ENCODE data around the gene UBE2R2. TPM values are rescaled to one million over a fixed set of nuclear protein-coding genes. Genes with fewer than 3 reads are reported as not detected.

UBE2R2 gene
- total and polyA plus RNA-seq, 2 of the 8 experiments (the other 6 are each of a cell fraction or from before 2014, with no cell fraction given): 19.4 to 42.1 TPM

DNA sequence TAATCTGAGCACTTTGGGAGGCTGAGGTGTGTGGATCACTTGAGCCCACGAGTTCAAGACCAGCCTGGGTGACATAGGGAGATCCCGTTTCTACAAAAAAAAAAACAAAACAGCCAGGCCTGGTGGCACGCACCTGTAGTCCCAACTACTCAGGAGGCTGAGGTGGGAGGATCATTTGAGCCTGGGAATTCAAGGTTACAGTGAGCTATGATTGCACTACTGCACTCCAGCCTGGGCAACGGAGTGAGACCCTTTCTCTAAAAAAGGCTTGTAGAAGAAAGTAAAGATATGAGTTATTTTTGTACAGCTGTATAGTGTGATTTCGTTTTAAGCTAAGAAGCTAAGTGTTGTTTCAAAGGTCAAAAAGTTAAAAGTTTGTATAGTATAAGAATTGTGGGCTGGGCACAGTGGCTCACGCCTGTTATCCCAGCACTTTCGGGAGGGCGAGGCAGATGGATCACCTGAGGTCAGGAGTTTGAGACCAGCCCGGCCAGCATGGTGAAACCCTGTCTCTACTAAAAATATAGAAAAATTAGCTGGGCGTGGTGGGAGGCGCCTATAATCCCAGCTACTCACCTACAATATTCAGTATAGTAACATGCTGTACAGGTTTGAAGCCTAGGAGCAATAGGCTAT lies 18.8 kb downstream of the UBE2R2 start:
- no peak for DNase-seq (ENCODE audit: low read depth in 1 of 2, low spot score in 2 of 2)

More for the DNA sequence above, 18.8 kb downstream of the UBE2R2 start:
- no peaks in the 10 kb centered on the region for H3K36me3 ChIP-seq (ENCODE audit: control insufficient read depth in 2 of 4, insufficient read depth in 4 of 4, low read length in 3 of 4)
- no peaks in the 10 kb centered on the region for H3K27me3 ChIP-seq (replicated peaks in 1 of 4; ENCODE audit: control insufficient read depth in 3 of 4, extremely low read depth in 1 of 4, insufficient read depth in 3 of 4, low read length in 3 of 4)
- no peaks in the 10 kb centered on the region for H3K9me3 ChIP-seq (ENCODE audit: insufficient read depth in 2 of 2, low read depth in 1 of 2, low read length in 1 of 2)
- no peaks in the 10 kb centered on the region for H3K4me1 ChIP-seq (replicated peaks in 1 of 4; ENCODE audit: control insufficient read depth in 3 of 4, insufficient read depth in 4 of 4, low read length in 3 of 4)
- peaks cover 4 to 6% of the 10 kb centered on the region in 2 experiments for H4K20me1 ChIP-seq (replicated peaks in 1 of 2; ENCODE audit: control insufficient read depth in 1 of 2, insufficient read depth in 2 of 2, low read length in 2 of 2)
- H3K9ac ChIP-seq (replicated peaks in 1 of 4; ENCODE audit: extremely low read depth in 1 of 4, low read depth in 3 of 4, low read length in 3 of 4): no peak overlapping the region
- H4K5ac ChIP-seq (ENCODE audit: insufficient read length, low read depth, low read length): no peak overlapping the region
- no peak overlapping the region for H3K4me2 ChIP-seq (ENCODE audit: insufficient read depth in 1 of 2, low read depth in 2 of 2, low read length in 2 of 2)
- no peak for FAIRE-seq
- no peaks in the 10 kb centered on the region for H3K23me2 ChIP-seq (ENCODE audit: low read depth, low read length)
- no peak overlapping the region for H3K18ac ChIP-seq (ENCODE audit: extremely low read depth, low read length)
- H4K91ac ChIP-seq (replicated peaks; ENCODE audit: insufficient read length, low read length): no peak overlapping the region
- H2BK20ac ChIP-seq (ENCODE audit: low read length): no peak overlapping the region
- no peak overlapping the region for H2BK12ac ChIP-seq (ENCODE audit: low read depth, low read length)
- no peak overlapping the region for H3K27ac ChIP-seq (ENCODE audit: low read depth, low read length)
- H3K56ac ChIP-seq (replicated peaks; ENCODE audit: insufficient read length, low read depth, low read length): no peak overlapping the region
- WGBS, 2 experiments (ENCODE audit: extremely low coverage in 1 of 2, insufficient coverage in 1 of 2, insufficient read length in 1 of 2, insufficient replicate concordance in 2 of 2, low coverage in 1 of 2, low lambda C conversion rate in 2 of 2, missing lambda C conversion rate in 1 of 2): 93 to 100% methylated on average over 1 to 11 of the region's 11 CpGs
- H4K8ac ChIP-seq (ENCODE audit: extremely low read depth, insufficient read depth, low read length): no peak overlapping the region
- no peak overlapping the region for H3K4ac ChIP-seq (replicated peaks; ENCODE audit: insufficient read length, low read depth, low read length)
- H3K79me1 ChIP-seq (ENCODE audit: low read depth, low read length): no peaks in the 10 kb centered on the region; the same call in 1 of the 2 replicates
- TF ChIP-seq SP1 (IDR thresholded peaks at IDR 0.05; ENCODE audit: low read depth, low read length) (no peak), CBX5 (IDR thresholded peaks at IDR 0.05; ENCODE audit: low read depth, low read length) (no peak), KDM5A (IDR thresholded peaks at IDR 0.05; ENCODE audit: low read length) (no peak), RFX5 (IDR thresholded peaks at IDR 0.05; ENCODE audit: borderline replicate concordance, low read depth, low read length) (no peak), EP300 (IDR thresholded peaks at IDR 0.05; ENCODE audit: borderline replicate concordance in 1 of 2, low read depth in 2 of 2, low read length in 2 of 2) (no peak), TEAD4 (IDR thresholded peaks at IDR 0.05; ENCODE audit: low read depth, low read length) (no peak), ASH2L (IDR thresholded peaks at IDR 0.05; ENCODE audit: low read length) (no peak), CEBPB (IDR thresholded peaks at IDR 0.05; ENCODE audit: low read depth, low read length) (no peak), YY1 (IDR thresholded peaks at IDR 0.05; ENCODE audit: low read depth, low read length) (no peak), SIN3A (conservative IDR thresholded peaks at IDR 0.05 in 1 of 2, IDR thresholded peaks at IDR 0.05 in 1 of 2; ENCODE audit: low read depth in 1 of 2, low read length in 2 of 2) (no peak), EGR1 (IDR thresholded peaks at IDR 0.05; ENCODE audit: borderline replicate concordance, low read depth, low read length) (no peak), SP2 (IDR thresholded peaks at IDR 0.05; ENCODE audit: low read length) (no peak), POLR2A (IDR thresholded peaks at IDR 0.05; ENCODE audit: control extremely low read depth in 1 of 2, low read depth in 2 of 2, low read length in 2 of 2) (no peak), TAF1 (IDR thresholded peaks at IDR 0.05; ENCODE audit: low read depth, low read length) (no peak)
- TF ChIP-seq, protein P1, sequence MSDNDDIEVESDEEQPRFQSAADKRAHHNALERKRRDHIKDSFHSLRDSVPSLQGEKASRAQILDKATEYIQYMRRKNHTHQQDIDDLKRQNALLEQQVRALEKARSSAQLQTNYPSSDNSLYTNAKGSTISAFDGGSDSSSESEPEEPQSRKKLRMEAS (IDR thresholded peaks at IDR 0.05): no peak
- peaks cover 4 to 93% of the 10 kb centered on the region in 2 experiments for H3K79me2 ChIP-seq (ENCODE audit: control insufficient read depth in 1 of 2, insufficient read depth in 2 of 2, low read length in 2 of 2)
- no peak overlapping the region for H3K4me3 ChIP-seq (ENCODE audit: extremely low read depth in 1 of 4, insufficient read depth in 2 of 4, low read depth in 3 of 4, low read length in 4 of 4)
- H2BK5ac ChIP-seq (ENCODE audit: low read depth, low read length): no peak overlapping the region
- no peak overlapping the region for H2BK120ac ChIP-seq (replicated peaks; ENCODE audit: low read depth, low read length)
- H3K23ac ChIP-seq (ENCODE audit: insufficient read length): no peak overlapping the region
- ChIA-PET CTCF (ENCODE audit: partially characterized antibody) (interaction anchor here (0.6 to 3.9 kb wide), 6 partner anchors 9 to 97 kb away, joined by 3 to 16 read pairs (median 4); no protein-coding TSS in a partner anchor), POLR2A (ENCODE audit: partially characterized antibody) (no interaction called here)
- H3K14ac ChIP-seq (ENCODE audit: insufficient read length): no peak overlapping the region
- H2BK15ac ChIP-seq (ENCODE audit: low read length): no peak overlapping the region
- no peak overlapping the region for H2AK5ac ChIP-seq (ENCODE audit: low read depth, low read length)
- H2AFZ ChIP-seq (ENCODE audit: low read length): no peak overlapping the region
